Gastrocnemius medialis (tissue), 4 donors: ENCODE measurements around the gene CTNNA2.

ENCODE experiments used
- POLR2A ChIP-seq, 2 donors: fragments of 450-650 bp; IDR thresholded peaks; one replicate each; pipeline ENCODE4 v1.6.1; 2017; ENCODE audit warnings: antibody characterized with exemption in 2 of 2, mild to moderate bottlenecking in 2 of 2, moderate library complexity in 2 of 2
- TF ChIP-seq, protein P1 (sequence below), 5 experiments: fragments of 450-650 bp in 3 of 5; fragments of 200-600 bp in 2 of 5; sonication (generic) in 2 of 5; IDR thresholded peaks in 4 of 5; conservative IDR thresholded peaks in 1 of 5; 1 replicate in 4 of 5; 2 replicates in 1 of 5; pipeline ENCODE4 v1.5.1; 2016 to 2019; ENCODE audit warnings: antibody characterized with exemption in 5 of 5, mild to moderate bottlenecking in 3 of 5, moderate library complexity in 3 of 5

DNA sequence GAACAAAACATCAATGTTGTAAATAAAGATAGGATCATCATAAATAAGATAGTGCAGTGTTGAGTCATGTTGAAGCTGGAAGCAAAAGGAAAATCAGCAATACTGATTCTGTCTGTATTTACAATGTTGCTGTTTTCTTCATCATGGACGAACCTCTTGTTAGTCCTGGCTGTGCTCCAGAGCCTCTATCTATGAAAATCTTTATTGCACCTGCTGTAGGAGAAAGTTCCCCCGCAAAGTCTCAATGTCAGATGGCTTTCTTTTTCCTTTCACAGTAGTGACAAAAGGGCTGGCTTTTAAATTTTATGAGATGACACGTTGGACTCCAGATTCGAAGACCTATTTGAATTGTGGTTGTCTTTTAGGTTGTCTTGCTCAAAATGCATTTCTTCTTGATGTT, 890.2 kb downstream of the CTNNA2 start:
- TF ChIP-seq POLR2A (IDR thresholded peaks at IDR 0.05) = no peak
- TF ChIP-seq, protein P1, sequence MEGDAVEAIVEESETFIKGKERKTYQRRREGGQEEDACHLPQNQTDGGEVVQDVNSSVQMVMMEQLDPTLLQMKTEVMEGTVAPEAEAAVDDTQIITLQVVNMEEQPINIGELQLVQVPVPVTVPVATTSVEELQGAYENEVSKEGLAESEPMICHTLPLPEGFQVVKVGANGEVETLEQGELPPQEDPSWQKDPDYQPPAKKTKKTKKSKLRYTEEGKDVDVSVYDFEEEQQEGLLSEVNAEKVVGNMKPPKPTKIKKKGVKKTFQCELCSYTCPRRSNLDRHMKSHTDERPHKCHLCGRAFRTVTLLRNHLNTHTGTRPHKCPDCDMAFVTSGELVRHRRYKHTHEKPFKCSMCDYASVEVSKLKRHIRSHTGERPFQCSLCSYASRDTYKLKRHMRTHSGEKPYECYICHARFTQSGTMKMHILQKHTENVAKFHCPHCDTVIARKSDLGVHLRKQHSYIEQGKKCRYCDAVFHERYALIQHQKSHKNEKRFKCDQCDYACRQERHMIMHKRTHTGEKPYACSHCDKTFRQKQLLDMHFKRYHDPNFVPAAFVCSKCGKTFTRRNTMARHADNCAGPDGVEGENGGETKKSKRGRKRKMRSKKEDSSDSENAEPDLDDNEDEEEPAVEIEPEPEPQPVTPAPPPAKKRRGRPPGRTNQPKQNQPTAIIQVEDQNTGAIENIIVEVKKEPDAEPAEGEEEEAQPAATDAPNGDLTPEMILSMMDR (IDR thresholded peaks at IDR 0.05 in 4 of 5, conservative IDR thresholded peaks at IDR 0.05 in 1 of 5) = no peak
